ENCODE measurements around the gene TBXA2R. TPM values are rescaled to one million over a fixed set of nuclear protein-coding genes. Genes with fewer than 3 reads are reported as not detected.

Gene TBXA2R
- total and polyA plus RNA-seq, 2 of the 8 experiments (the other 6 are each of a cell fraction or from before 2014, with no cell fraction given): 0.39 to 0.50 TPM

DNA sequence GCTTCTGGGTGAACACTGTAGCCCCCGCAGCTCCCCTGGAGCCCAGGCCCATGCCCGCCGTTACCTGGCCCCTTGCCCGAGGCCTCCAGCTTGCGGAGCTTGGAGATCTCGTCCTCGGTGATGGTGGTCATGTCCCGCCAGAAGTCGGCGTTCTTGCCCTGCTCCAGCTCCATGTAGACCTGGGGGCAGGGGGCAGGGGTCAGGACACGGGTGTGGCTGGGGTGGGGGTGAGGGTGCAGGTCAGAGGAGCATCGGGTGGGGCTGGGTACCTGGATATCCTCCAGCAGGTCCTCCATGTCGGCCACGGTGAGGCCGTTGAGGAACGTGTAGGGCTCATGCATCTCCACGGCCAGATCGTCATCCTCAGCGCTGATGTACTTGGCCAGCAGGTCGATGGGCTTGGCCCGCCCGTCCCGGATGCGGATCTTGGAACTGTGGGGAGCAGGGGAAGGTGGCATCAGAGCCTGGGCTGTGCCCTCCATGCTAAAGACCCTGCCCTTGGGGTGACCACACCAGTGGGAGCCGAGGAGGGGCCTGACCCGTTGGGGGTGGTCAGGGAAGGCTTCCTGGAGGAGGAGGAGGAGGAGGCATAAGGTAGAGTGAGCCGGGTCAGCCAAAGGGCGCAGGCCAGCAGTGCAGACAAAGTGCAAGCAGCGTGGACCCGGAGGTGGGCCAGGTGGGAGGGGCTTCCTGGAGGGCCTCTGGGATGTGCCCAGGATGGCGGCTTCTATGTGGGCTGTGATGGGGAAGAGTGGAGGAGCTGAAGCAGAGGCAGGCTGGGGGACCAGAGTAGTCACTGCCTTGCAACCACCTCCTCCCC lies 12.3 kb upstream of the TBXA2R start:
- H3K18ac ChIP-seq (ENCODE audit: extremely low read depth, low read length): no peak overlapping the region
- no peaks in the 10 kb centered on the region; a peak in 1 of 4 replicates for H3K79me2 ChIP-seq (ENCODE audit: control insufficient read depth in 1 of 2, insufficient read depth in 2 of 2, low read length in 2 of 2)
- H3K79me1 ChIP-seq (ENCODE audit: low read depth, low read length): peaks cover 1% of the 10 kb centered on the region
- FAIRE-seq (no peak), DNase-seq (ENCODE audit: low read depth in 1 of 2, low spot score in 2 of 2) (no peak)
- peaks cover 0 to 10% of the 10 kb centered on the region in 2 experiments for H4K20me1 ChIP-seq (replicated peaks in 1 of 2; ENCODE audit: control insufficient read depth in 1 of 2, insufficient read depth in 2 of 2, low read length in 2 of 2)
- no peak overlapping the region for H3K23ac ChIP-seq (ENCODE audit: insufficient read length)
- POLR2A ChIA-PET (ENCODE audit: partially characterized antibody): interaction anchor here (0.6 to 1.4 kb wide), 5 partner anchors 11 to 39 kb away, joined by 3 to 6 read pairs (median 3); no protein-coding TSS in a partner anchor
- no peak overlapping the region for H4K91ac ChIP-seq (replicated peaks; ENCODE audit: insufficient read length, low read length)
- CTCF ChIA-PET (ENCODE audit: partially characterized antibody): interaction anchor here (0.7 to 7.3 kb wide), 12 partner anchors 10 to 101 kb away, joined by 3 to 38 read pairs (median 4); partner anchors contain the start of genes GIPC3 and TBXA2R
- no peak overlapping the region for H2BK20ac ChIP-seq (ENCODE audit: low read length)
- H3K4ac ChIP-seq (replicated peaks; ENCODE audit: insufficient read length, low read depth, low read length): no peak overlapping the region
- no peak overlapping the region for H2BK5ac ChIP-seq (ENCODE audit: low read depth, low read length)
- H3K9ac ChIP-seq (replicated peaks in 1 of 4; ENCODE audit: extremely low read depth in 1 of 4, low read depth in 3 of 4, low read length in 3 of 4): no peak overlapping the region
- no peak overlapping the region for H2AK5ac ChIP-seq (ENCODE audit: low read depth, low read length)
- no peak overlapping the region for H2BK12ac ChIP-seq (ENCODE audit: low read depth, low read length)
- no peak overlapping the region for H3K56ac ChIP-seq (replicated peaks; ENCODE audit: insufficient read length, low read depth, low read length)
- no peak overlapping the region for H4K5ac ChIP-seq (ENCODE audit: insufficient read length, low read depth, low read length)
- no peak overlapping the region for H3K4me2 ChIP-seq (ENCODE audit: insufficient read depth in 1 of 2, low read depth in 2 of 2, low read length in 2 of 2)
- H3K27me3 ChIP-seq (replicated peaks in 1 of 4; ENCODE audit: control insufficient read depth in 3 of 4, extremely low read depth in 1 of 4, insufficient read depth in 3 of 4, low read length in 3 of 4): no peaks in the 10 kb centered on the region
- no peak overlapping the region for H3K27ac ChIP-seq (ENCODE audit: low read depth, low read length)
- H3K4me3 ChIP-seq (ENCODE audit: extremely low read depth in 1 of 4, insufficient read depth in 2 of 4, low read depth in 3 of 4, low read length in 4 of 4): no peak overlapping the region
- H3K23me2 ChIP-seq (ENCODE audit: low read depth, low read length): no peaks in the 10 kb centered on the region
- H3K9me3 ChIP-seq (ENCODE audit: insufficient read depth in 2 of 2, low read depth in 1 of 2, low read length in 1 of 2): no peaks in the 10 kb centered on the region
- peak overlapping the region; percentile 14; the same call in 1 of the 2 replicates for H4K8ac ChIP-seq (ENCODE audit: extremely low read depth, insufficient read depth, low read length)
- H2BK120ac ChIP-seq (replicated peaks; ENCODE audit: low read depth, low read length): no peak overlapping the region
- H3K14ac ChIP-seq (ENCODE audit: insufficient read length): no peak overlapping the region
- no peak overlapping the region for H2BK15ac ChIP-seq (ENCODE audit: low read length)
- H3K36me3 ChIP-seq (ENCODE audit: control insufficient read depth in 2 of 4, insufficient read depth in 4 of 4, low read length in 3 of 4): peaks cover 2 to 5% (median 3%) of the 10 kb centered on the region in 4 experiments; a peak in 4 of 8 replicates
- TF ChIP-seq GABPA (IDR thresholded peaks at IDR 0.05; ENCODE audit: borderline replicate concordance, insufficient read depth, low read length) (no peak), POLR2AphosphoS5 (IDR thresholded peaks at IDR 0.05; ENCODE audit: low read depth, low read length) (no peak), SP1 (IDR thresholded peaks at IDR 0.05; ENCODE audit: low read depth, low read length) (no peak)
- 95% methylated on average over 25 of the region's 31 CpGs; no CpG with 5 or more reads in 1 of the 2 experiments for WGBS, 2 experiments (ENCODE audit: extremely low coverage in 1 of 2, insufficient coverage in 1 of 2, insufficient read length in 1 of 2, insufficient replicate concordance in 2 of 2, low coverage in 1 of 2, low lambda C conversion rate in 2 of 2, missing lambda C conversion rate in 1 of 2)
- H3K4me1 ChIP-seq (replicated peaks in 1 of 4; ENCODE audit: control insufficient read depth in 3 of 4, insufficient read depth in 4 of 4, low read length in 3 of 4): peaks cover 0 to 3% (median under 1%) of the 10 kb centered on the region in 4 experiments; a peak in 3 of 7 replicates
- no peak overlapping the region for H2AFZ ChIP-seq (ENCODE audit: low read length)
